GM12878 (cell line): ENCODE data around the gene CNN1. TPM values are rescaled to one million over a fixed set of nuclear protein-coding genes. Genes with fewer than 3 reads are reported as not detected.

Experiments used
- ATAC-seq: fragments of 200-7000 bp; cut with Tn5 transposase; 3 replicates; pipeline ENCODE4 v1.9.1; 2020; ENCODE audit warnings: mild to moderate bottlenecking, moderate library complexity
- BruUV-seq: library from RNA; stranded (reverse); fragments of 400-500 nt; replicated peaks from 2 replicates; lab custom pipeline; 2021; lab: Mats Ljungman, UMichigan
- CTCF ChIA-PET: fragments of 300-600 bp; sonication (Branson Sonifier 250); formaldehyde crosslinking; extraction: SDS; loops from one replicate; lab custom pipeline; 2021; ENCODE audit warnings: inconsistent platforms; lab: Yijun Ruan, JAX
- POLR2A ChIA-PET: fragments of 350-600 bp; formaldehyde crosslinking; extraction: SDS; loops from one replicate; lab custom pipeline; 2021; ENCODE audit warnings: inconsistent platforms; lab: Charles Lee
- RAD21 ChIA-PET: fragments of 300-600 bp; sonication (Branson Sonifier 250); formaldehyde crosslinking; loops from one replicate; lab custom pipeline; 2023; ENCODE audit warnings: antibody characterized with exemption; ENCODE audit not compliant: unreplicated experiment; lab: Charles Lee
- SMC1A ChIA-PET: fragments of 300-600 bp; sonication (Branson Sonifier 250); formaldehyde crosslinking; loops from one replicate; lab custom pipeline; 2023; ENCODE audit not compliant: unreplicated experiment, uncharacterized antibody; lab: Charles Lee
- DNase-seq: peaks from one replicate; pipeline ENCODE4 v3.0.0-alpha.2; 2011; ENCODE audit warnings: low read depth, low spot score
- FAIRE-seq: peaks from 3 replicates; lab custom pipeline; 2011; peaks lifted over from hg19 to GRCh38; lab: Jason Lieb, UNC
- H2AFZ ChIP-seq: 2 replicates; pipeline ENCODE4 v1.6.0; 2011; ENCODE audit warnings: low read depth, low read length, control low read depth; ENCODE audit not compliant: control insufficient read depth
- H3K27ac ChIP-seq: 2 replicates; pipeline ENCODE4 v1.5.1; 2011; ENCODE audit warnings: control low read depth; ENCODE audit not compliant: control insufficient read depth, insufficient read depth
- H3K27me3 ChIP-seq, 2 experiments: replicated peaks in 1 of 2; 2 replicates each; pipeline versions ENCODE4 v1.6.0 to v1.6.1; 2011; ENCODE audit warnings: low read length in 1 of 2; ENCODE audit not compliant: control insufficient read depth in 2 of 2, insufficient read depth in 2 of 2
- H3K36me3 ChIP-seq, 2 experiments: 2 replicates each; pipeline ENCODE4 v1.5.1; 2011; ENCODE audit warnings: low read length in 1 of 2; ENCODE audit not compliant: control insufficient read depth in 2 of 2, insufficient read depth in 2 of 2
- H3K4me1 ChIP-seq: 2 replicates; pipeline ENCODE4 v1.6.1; 2011; ENCODE audit warnings: mild to moderate bottlenecking, low read length, moderate library complexity, mixed read lengths; ENCODE audit not compliant: control insufficient read depth, insufficient read depth
- H3K4me2 ChIP-seq: 2 replicates; pipeline ENCODE4 v1.6.0; 2011; ENCODE audit warnings: control low read depth; ENCODE audit not compliant: control insufficient read depth, insufficient read depth
- H3K4me3 ChIP-seq: fragments of 200-600 bp; sonication (generic); 2 replicates; pipeline ENCODE4 v1.5.1; 2016
- H3K79me2 ChIP-seq: 2 replicates; pipeline ENCODE4 v1.6.0; 2011; ENCODE audit warnings: low read length; ENCODE audit not compliant: control insufficient read depth, insufficient read depth
- H3K9ac ChIP-seq: 2 replicates; pipeline ENCODE4 v1.8.0; 2011; ENCODE audit warnings: low read length, control low read depth, mixed read lengths; ENCODE audit not compliant: control insufficient read depth, insufficient read depth
- H3K9me3 ChIP-seq: replicated peaks from 3 replicates; pipeline ENCODE4 v1.5.1; 2011; ENCODE audit warnings: mild to moderate bottlenecking, low read length; ENCODE audit not compliant: control insufficient read depth, insufficient read depth
- H4K20me1 ChIP-seq: 2 replicates; pipeline ENCODE4 v1.6.0; 2011; ENCODE audit not compliant: control insufficient read depth, insufficient read depth
- HDAC6 ChIP-seq: fragments of 200-600 bp; sonication (generic); IDR thresholded peaks from one replicate; pipeline ENCODE4 v1.8.0; 2017; ENCODE audit warnings: antibody characterized with exemption; ENCODE audit not compliant: unreplicated experiment
- NBN ChIP-seq: fragments of 450-650 bp; IDR thresholded peaks from 2 replicates; pipeline ENCODE4 v1.6.1; 2016
- NFYA ChIP-seq: IDR thresholded peaks from 2 replicates; pipeline ENCODE4 v1.6.1; 2011; ENCODE audit warnings: low read depth, mild to moderate bottlenecking, low read length, improper control_type of control experiment, borderline replicate concordance
- NFYB ChIP-seq: IDR thresholded peaks from 2 replicates; pipeline ENCODE4 v1.6.1; 2011; ENCODE audit warnings: low read depth, mild to moderate bottlenecking, low read length, improper control_type of control experiment, moderate library complexity; ENCODE audit not compliant: insufficient read depth
- POLR2A ChIP-seq: IDR thresholded peaks from 2 replicates; pipeline ENCODE4 v1.6.1; 2011; ENCODE audit warnings: low read depth, mild to moderate bottlenecking, low read length
- RELA ChIP-seq: fragments of 450-650 bp; IDR thresholded peaks from 2 replicates; pipeline ENCODE4 v1.8.0; 2014; ENCODE audit warnings: borderline replicate concordance; ENCODE audit not compliant: partially characterized antibody
- SIN3A ChIP-seq: IDR thresholded peaks from 2 replicates; pipeline ENCODE4 v1.6.1; 2012; ENCODE audit warnings: low read depth, low read length, improper control_type of control experiment
- SMAD1 ChIP-seq: fragments of 450-650 bp; IDR thresholded peaks from 2 replicates; pipeline ENCODE4 v1.6.1; 2018; ENCODE audit warnings: mild to moderate bottlenecking, low read depth; ENCODE audit not compliant: partially characterized antibody
- STAT1 ChIP-seq: fragments of 450-650 bp; conservative IDR thresholded peaks from 2 replicates; pipeline ENCODE4 v1.6.1; 2014; ENCODE audit warnings: antibody characterized with exemption, mild to moderate bottlenecking
- WGBS: methylation state at CpG from one replicate; pipeline ENCODE4 v1.1.6; 2016; ENCODE audit warnings: low lambda C conversion rate; ENCODE audit not compliant: insufficient replicate concordance, insufficient coverage; ENCODE audit errors: missing lambda C conversion rate; 5-methylcytosine and 5-hydroxymethylcytosine counted together
- in situ Hi-C: fragments of 300-500 bp; cut with MboI; formaldehyde crosslinking; loops from 9 replicates; pipeline ENCODE4 v1.14.3; 2018; ENCODE audit warnings: mixed read lengths
- intact Hi-C: fragments of 100-400 bp; cut with micrococcal nuclease; formaldehyde crosslinking; loops from one replicate; pipeline ENCODE4 v1.14.2; 2022; ENCODE audit not compliant: unreplicated experiment
- polyA plus RNA-seq, 11 experiments: library from polyadenylated mRNA; depleted of rRNA in 4 of 11; unstranded in 6 of 11; stranded (reverse) in 5 of 11; fragments of >200 nt; fragmentation: Nextera tagmentation in 4 of 11; fragmentation: Illumina TruSeq in 1 of 11; extraction: Ambion mirVana in 4 of 11; extraction: Trizol in 1 of 11; gene quantifications; 1 replicate in 1 of 11; 2 replicates in 10 of 11; pipeline versions ENCODE4 v1.2.1 to v1.2.3, GENCODE V29; 2011 to 2016; ENCODE audit warnings: inconsistent platforms in 2 of 11, missing spikeins in 2 of 11, low read depth in 1 of 11
- total RNA-seq, 4 experiments: library from RNA; depleted of rRNA in 3 of 4; stranded (reverse); fragments of >200 nt in 3 of 4; fragmentation: Illumina TruSeq in 1 of 4; extraction: Trizol in 1 of 4; gene quantifications; 2 replicates each; pipeline versions ENCODE4 v1.2.1 to v1.2.3, GENCODE V29; 2013 to 2021
- TF ChIP-seq, protein P1 (sequence below): IDR thresholded peaks from 2 replicates; pipeline ENCODE4 v1.6.1; 2011; ENCODE audit warnings: borderline replicate concordance, low read depth, mild to moderate bottlenecking, moderate library complexity, mixed read lengths, low read length; ENCODE audit not compliant: insufficient read depth; ENCODE audit errors: extremely low read length
- TF ChIP-seq, protein P2 (sequence below): fragments of 450-650 bp; IDR thresholded peaks from 2 replicates; pipeline ENCODE4 v1.6.1; 2018; ENCODE audit warnings: mild to moderate bottlenecking, low read depth, moderate library complexity; ENCODE audit not compliant: partially characterized antibody
- TF ChIP-seq, protein P3 (sequence below): fragments of 150-350 bp; IDR thresholded peaks from 2 replicates; pipeline ENCODE4 v1.6.1; 2016; ENCODE audit warnings: low read depth, low read length
- TF ChIP-seq, protein P4 (sequence below): fragments of 450-650 bp; IDR thresholded peaks from 2 replicates; pipeline ENCODE4 v1.6.1; 2017; ENCODE audit warnings: low read depth, mild to moderate bottlenecking, moderate library complexity

The CNN1 gene
- total and polyA plus RNA-seq, 10 of the 15 experiments (the other 5 are each of a cell fraction or from before 2014, with no cell fraction given): 0.03 to 0.58 (median 0.22) TPM; not detected in 1

DNA sequence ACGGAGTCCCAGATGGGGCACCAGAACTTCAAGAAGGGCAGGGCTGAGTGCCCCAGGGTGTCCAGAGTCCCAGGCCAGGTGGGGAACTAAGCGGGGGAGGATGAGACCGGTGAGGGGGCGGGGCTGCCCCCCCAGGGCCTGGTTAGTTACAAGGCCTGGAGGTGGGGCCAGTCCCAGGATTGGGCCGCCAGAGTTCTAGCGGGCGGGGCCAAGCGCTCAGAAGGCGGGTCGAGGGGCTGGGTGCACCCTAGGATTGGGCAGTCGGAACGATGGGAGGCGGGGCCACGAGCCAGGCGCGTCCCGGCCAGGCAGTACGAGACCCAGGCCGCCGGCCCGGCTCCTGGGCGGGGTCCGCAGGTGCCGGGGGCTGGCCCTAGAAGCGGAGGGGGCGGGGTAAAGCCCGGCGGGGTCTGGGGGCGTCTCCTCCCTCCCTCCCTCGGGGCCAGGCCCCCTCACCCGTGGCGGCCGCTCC, 33.6 kb upstream of the CNN1 start (continued):
- TF ChIP-seq STAT1 (no peak), NFYB (peak; percentile 58; the same call in 1 of the 2 replicates), NBN (0 out of 2 replicates have a peak, but pooled peaks have one; percentile 25)

DNA sequence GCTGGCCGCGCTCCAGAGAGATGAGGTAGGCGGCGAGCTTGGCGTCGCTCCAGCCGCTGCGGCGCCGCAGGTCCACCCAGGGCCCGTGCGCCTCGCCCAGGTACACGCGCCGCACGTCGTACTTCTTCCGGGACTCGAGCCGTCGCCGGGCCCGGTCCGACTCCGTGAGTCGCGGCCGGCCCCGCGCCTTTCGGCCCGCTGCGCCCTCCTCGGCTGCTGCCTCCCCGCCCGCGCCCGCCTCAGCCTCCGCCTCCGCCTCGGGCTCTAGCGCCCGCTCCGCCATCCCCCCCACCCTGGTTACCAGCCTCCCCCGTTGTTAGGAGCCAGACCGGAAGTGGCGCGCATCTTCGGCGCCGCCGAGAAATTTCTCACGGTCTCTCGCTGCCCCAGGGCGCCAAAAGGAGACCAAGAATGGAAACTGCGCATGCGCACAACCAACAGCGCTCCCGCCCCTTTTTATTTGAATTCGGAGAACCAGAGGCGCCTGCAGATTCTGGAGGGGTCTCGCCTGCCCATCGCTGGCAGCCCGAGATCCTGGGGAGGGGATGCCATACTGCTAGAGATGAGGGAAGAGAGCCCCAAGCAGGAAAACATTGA, 33.0 kb upstream of the CNN1 start, which contains the start of gene ZNF653:
TSS of gene ZNF653 (minus strand) at position 336 of the 597 bp plus-strand sequence. CDS start at position 283, 53 bp downstream.
- peak within 1 kb of the TSS; percentile 71 for H2AFZ ChIP-seq
- no TSS peak for BruUV-seq
- SMC1A ChIA-PET: no interaction called here
- intact Hi-C loops: loop anchor here (1.0 kb wide), 2 partner anchors 24 to 70 kb away; partner anchors contain the start of genes ECSIT, ODAD3 and PRKCSH
- H3K4me2 ChIP-seq: peak within 1 kb of the TSS; percentile 90
- H3K79me2 ChIP-seq: peaks cover 4% of the 10 kb centered on the region
- POLR2A ChIA-PET: no interaction called here
- in situ Hi-C loops: no loop called here
- no peaks in the 10 kb centered on the region; a peak in 1 of 4 replicates for H3K36me3 ChIP-seq
- peak; percentile 73 for ATAC-seq
- RAD21 ChIA-PET: interaction anchor here (0.7 kb wide), 1 partner anchor 128 kb away, joined by 3 read pairs; no protein-coding TSS in a partner anchor
- DNase-seq: peak; percentile 70
- no peaks in the 10 kb centered on the region for H4K20me1 ChIP-seq
- H3K9me3 ChIP-seq: no peaks in the 10 kb centered on the region
- peak within 1 kb of the TSS; percentile 78 for H3K9ac ChIP-seq
- under 1% methylated on average over 36 of the region's 65 CpGs for WGBS
- peak within 1 kb of the TSS; percentile 70 for H3K27ac ChIP-seq
- CTCF ChIA-PET: no interaction called here
- H3K4me1 ChIP-seq: no peaks in the 10 kb centered on the region
- H3K27me3 ChIP-seq: no peaks in the 10 kb centered on the region
- H3K4me3 ChIP-seq: peak within 1 kb of the TSS; percentile 83
- FAIRE-seq: peak; percentile 89
- TF ChIP-seq POLR2A (peak; percentile 85), SIN3A (peak; percentile 73; the same call in 1 of the 2 replicates), SMAD1 (no peak), RELA (peak; percentile 12), NFYA (no peak), HDAC6 (no peak)
- TF ChIP-seq, protein P1, sequence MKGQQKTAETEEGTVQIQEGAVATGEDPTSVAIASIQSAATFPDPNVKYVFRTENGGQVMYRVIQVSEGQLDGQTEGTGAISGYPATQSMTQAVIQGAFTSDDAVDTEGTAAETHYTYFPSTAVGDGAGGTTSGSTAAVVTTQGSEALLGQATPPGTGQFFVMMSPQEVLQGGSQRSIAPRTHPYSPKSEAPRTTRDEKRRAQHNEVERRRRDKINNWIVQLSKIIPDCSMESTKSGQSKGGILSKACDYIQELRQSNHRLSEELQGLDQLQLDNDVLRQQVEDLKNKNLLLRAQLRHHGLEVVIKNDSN: no peak
- TF ChIP-seq, protein P2, sequence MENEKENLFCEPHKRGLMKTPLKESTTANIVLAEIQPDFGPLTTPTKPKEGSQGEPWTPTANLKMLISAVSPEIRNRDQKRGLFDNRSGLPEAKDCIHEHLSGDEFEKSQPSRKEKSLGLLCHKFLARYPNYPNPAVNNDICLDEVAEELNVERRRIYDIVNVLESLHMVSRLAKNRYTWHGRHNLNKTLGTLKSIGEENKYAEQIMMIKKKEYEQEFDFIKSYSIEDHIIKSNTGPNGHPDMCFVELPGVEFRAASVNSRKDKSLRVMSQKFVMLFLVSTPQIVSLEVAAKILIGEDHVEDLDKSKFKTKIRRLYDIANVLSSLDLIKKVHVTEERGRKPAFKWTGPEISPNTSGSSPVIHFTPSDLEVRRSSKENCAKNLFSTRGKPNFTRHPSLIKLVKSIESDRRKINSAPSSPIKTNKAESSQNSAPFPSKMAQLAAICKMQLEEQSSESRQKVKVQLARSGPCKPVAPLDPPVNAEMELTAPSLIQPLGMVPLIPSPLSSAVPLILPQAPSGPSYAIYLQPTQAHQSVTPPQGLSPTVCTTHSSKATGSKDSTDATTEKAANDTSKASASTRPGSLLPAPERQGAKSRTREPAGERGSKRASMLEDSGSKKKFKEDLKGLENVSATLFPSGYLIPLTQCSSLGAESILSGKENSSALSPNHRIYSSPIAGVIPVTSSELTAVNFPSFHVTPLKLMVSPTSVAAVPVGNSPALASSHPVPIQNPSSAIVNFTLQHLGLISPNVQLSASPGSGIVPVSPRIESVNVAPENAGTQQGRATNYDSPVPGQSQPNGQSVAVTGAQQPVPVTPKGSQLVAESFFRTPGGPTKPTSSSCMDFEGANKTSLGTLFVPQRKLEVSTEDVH: no peak
- TF ChIP-seq, protein P3, sequence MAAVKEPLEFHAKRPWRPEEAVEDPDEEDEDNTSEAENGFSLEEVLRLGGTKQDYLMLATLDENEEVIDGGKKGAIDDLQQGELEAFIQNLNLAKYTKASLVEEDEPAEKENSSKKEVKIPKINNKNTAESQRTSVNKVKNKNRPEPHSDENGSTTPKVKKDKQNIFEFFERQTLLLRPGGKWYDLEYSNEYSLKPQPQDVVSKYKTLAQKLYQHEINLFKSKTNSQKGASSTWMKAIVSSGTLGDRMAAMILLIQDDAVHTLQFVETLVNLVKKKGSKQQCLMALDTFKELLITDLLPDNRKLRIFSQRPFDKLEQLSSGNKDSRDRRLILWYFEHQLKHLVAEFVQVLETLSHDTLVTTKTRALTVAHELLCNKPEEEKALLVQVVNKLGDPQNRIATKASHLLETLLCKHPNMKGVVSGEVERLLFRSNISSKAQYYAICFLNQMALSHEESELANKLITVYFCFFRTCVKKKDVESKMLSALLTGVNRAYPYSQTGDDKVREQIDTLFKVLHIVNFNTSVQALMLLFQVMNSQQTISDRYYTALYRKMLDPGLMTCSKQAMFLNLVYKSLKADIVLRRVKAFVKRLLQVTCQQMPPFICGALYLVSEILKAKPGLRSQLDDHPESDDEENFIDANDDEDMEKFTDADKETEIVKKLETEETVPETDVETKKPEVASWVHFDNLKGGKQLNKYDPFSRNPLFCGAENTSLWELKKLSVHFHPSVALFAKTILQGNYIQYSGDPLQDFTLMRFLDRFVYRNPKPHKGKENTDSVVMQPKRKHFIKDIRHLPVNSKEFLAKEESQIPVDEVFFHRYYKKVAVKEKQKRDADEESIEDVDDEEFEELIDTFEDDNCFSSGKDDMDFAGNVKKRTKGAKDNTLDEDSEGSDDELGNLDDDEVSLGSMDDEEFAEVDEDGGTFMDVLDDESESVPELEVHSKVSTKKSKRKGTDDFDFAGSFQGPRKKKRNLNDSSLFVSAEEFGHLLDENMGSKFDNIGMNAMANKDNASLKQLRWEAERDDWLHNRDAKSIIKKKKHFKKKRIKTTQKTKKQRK: no peak
- TF ChIP-seq, protein P4, sequence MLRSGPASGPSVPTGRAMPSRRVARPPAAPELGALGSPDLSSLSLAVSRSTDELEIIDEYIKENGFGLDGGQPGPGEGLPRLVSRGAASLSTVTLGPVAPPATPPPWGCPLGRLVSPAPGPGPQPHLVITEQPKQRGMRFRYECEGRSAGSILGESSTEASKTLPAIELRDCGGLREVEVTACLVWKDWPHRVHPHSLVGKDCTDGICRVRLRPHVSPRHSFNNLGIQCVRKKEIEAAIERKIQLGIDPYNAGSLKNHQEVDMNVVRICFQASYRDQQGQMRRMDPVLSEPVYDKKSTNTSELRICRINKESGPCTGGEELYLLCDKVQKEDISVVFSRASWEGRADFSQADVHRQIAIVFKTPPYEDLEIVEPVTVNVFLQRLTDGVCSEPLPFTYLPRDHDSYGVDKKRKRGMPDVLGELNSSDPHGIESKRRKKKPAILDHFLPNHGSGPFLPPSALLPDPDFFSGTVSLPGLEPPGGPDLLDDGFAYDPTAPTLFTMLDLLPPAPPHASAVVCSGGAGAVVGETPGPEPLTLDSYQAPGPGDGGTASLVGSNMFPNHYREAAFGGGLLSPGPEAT: 0 out of 2 replicates have a peak, but pooled peaks have one; percentile 32
